Astrocyte of the cerebellum (primary cell): Measurements from ENCODE around the gene EPB41L5.
"Not testable (repeated sequence)": the region's sequence is repeated elsewhere in the genome, so short reads cannot be mapped to it uniquely, and the experiment has no call there.

Experiments used
- DNase-seq: peaks from one replicate; pipeline ENCODE4 v3.0.0-alpha.2; 2011; ENCODE audit warnings: low read depth
- H3K4me3 ChIP-seq: 2 replicates; pipeline ENCODE4 v1.5.1; 2011; ENCODE audit warnings: mild to moderate bottlenecking, low read depth, low read length, moderate library complexity
- CTCF ChIP-seq: IDR thresholded peaks from 2 replicates; pipeline ENCODE4 v1.5.1; 2012; ENCODE audit warnings: low read length, low read depth, moderate library complexity, mild to moderate bottlenecking; ENCODE audit errors: missing control alignments
- in situ Hi-C: cut with HindIII; loops from 2 replicates; pipeline ENCODE4 v1.10.0; 2017; ENCODE audit warnings: low sequenced_read_pairs

Gene EPB41L5

GRCh38 chr2:120142528-120143219 is 129.8 kb downstream of the EPB41L5 start:
- no peak for TF ChIP-seq CTCF
- in situ Hi-C loops: no loop called here
- H3K4me3 ChIP-seq: no peak overlapping the region
- DNase-seq: no peak

- DNase-seq: no peak
- in situ Hi-C loops: no loop called here
- H3K4me3 ChIP-seq: no peak overlapping the region
- no peak for TF ChIP-seq CTCF
Observed at GRCh38 chr2:120148229-120148628, 135.4 kb downstream of the EPB41L5 start.

GRCh38 chr2:120148669-120149068 is 135.8 kb downstream of the EPB41L5 start:
- in situ Hi-C loops: no loop called here

DNA sequence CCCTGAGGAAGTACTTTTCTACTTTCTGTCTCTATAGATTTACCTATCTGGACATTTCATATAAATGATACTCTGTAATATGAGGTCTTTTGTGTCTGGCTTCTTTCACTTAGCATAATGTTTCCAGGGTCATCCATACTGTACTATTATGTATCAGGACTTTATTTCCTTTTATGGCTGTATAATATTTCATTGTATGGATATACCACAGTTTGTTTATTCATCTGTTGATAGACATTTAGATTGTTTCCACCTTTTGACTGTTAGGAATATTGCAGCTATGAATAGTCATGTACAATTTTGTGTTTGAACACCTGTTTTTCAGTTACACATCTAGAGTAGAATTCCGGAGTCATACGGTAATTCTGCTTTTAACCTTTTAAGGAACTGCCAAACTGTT is 136.5 kb downstream of the EPB41L5 start:
- TF ChIP-seq CTCF: no peak
- in situ Hi-C loops: no loop called here
- DNase-seq: no peak
- no peak overlapping the region for H3K4me3 ChIP-seq

More at GRCh38 chr2:120148669-120149068, 135.8 kb downstream of the EPB41L5 start:
- DNase-seq: no peak
- no peak for TF ChIP-seq CTCF
- no peak overlapping the region for H3K4me3 ChIP-seq

DNA sequence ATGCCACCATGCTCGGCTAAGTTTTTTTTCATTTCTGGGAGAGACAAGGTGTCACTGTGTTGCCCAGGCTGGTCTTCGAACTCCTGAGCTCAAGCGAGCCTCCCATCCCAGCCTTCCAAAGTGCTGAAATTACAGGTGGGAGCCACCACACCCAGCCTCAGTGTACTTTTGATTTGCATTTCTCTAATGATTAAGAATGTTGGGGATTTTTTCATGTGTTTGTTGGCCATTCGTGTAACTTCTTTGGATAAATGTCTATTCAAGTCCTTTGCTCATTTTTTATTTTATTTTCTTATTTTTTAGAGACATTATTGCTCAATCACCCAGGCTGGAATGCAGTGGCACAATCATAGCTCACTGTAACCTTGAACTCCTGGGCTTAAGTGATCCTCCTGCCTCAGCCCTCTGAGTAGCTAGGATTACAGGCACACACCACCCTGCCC is 137.2 kb downstream of the EPB41L5 start:
- no peak for TF ChIP-seq CTCF
- in situ Hi-C loops: no loop called here
- DNase-seq: no peak
- H3K4me3 ChIP-seq: no peak overlapping the region

DNA sequence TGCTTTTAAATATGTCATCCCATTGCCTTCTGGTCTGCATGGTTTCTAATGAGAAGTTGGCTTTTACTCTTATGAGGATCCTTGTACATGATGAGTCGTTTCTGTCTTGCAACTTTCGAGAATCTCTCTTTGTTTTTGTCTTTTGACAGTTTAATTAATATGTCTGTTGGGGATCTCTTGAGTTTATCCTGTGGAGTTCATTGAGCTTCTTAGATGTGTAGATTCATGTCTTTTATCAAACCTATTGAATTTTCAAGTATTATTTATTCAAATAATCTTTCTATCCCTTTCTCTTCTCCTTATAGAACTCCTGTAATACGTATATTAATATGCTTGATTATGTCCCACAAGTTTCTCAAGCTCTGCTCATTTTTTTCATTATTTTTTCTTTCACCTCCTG is 142.4 kb downstream of the EPB41L5 start:
- no peak for TF ChIP-seq CTCF
- no peak for DNase-seq
- H3K4me3 ChIP-seq: no peak overlapping the region
- in situ Hi-C loops: no loop called here

- in situ Hi-C loops, DNase-seq: not testable (repeated sequence)
Observed at GRCh38 chr2:120158658-120159057, 145.8 kb downstream of the EPB41L5 start.

More at GRCh38 chr2:120158658-120159057, 145.8 kb downstream of the EPB41L5 start:
- H3K4me3 ChIP-seq: not testable (repeated sequence)
